H54 (cell line): Measurements from ENCODE around the gene PTH2.

Source experiments
- DNase-seq: peaks from one replicate; pipeline ENCODE4 v3.0.0; 2011; ENCODE audit warnings: low spot score, mixed read lengths; ENCODE audit not compliant: insufficient read length
- FAIRE-seq: peaks from 3 replicates; lab custom pipeline; 2011; peaks lifted over from hg19 to GRCh38; lab: Jason Lieb, UNC
- POLR2A ChIP-seq: IDR thresholded peaks from 2 replicates; pipeline ENCODE4 v1.6.1; 2011; ENCODE audit warnings: low read depth, mild to moderate bottlenecking, low read length

The PTH2 gene

GRCh38 chr19:49442354-49442753 is 19.1 kb upstream of the PTH2 start:
- DNase-seq = peak; percentile 88
- no peak for TF ChIP-seq POLR2A
- no peak for FAIRE-seq

- FAIRE-seq = no peak
- DNase-seq = no peak
- no peak for TF ChIP-seq POLR2A
These were observed 18.7 kb upstream of the PTH2 start for GRCh38 chr19:49441960-49442350.

GRCh38 chr19:49441210-49441959 is 18.1 kb upstream of the PTH2 start, which contains the start of gene SLC17A7:
TSS of gene SLC17A7 (minus strand) at chr19:49441527. CDS start at chr19:49441379, 148 bp downstream.
- no peak for TF ChIP-seq POLR2A
- FAIRE-seq = no peak
- no peak for DNase-seq

GRCh38 chr19:49440439-49441209 is 17.4 kb upstream of the PTH2 start:
- no peak for FAIRE-seq
- TF ChIP-seq POLR2A = no peak
- no peak for DNase-seq

GRCh38 chr19:49439836-49440235 is 16.6 kb upstream of the PTH2 start:
- FAIRE-seq (no peak), DNase-seq (no peak)
- no peak for TF ChIP-seq POLR2A

- no peak for FAIRE-seq
- no peak for DNase-seq
- no peak for TF ChIP-seq POLR2A
These were observed 15.0 kb upstream of the PTH2 start for GRCh38 chr19:49438261-49438660.

GRCh38 chr19:49437231-49437630 is 14.0 kb upstream of the PTH2 start:
- TF ChIP-seq POLR2A = no peak
- FAIRE-seq = no peak
- no peak for DNase-seq

- TF ChIP-seq POLR2A = no peak
- FAIRE-seq (no peak), DNase-seq (no peak)
These were observed 13.3 kb upstream of the PTH2 start for GRCh38 chr19:49436381-49437017.

- no peak for TF ChIP-seq POLR2A
- FAIRE-seq (no peak), DNase-seq (no peak)
These were observed 12.4 kb upstream of the PTH2 start for GRCh38 chr19:49435670-49436069.

- FAIRE-seq (no peak), DNase-seq (no peak)
- TF ChIP-seq POLR2A = no peak
These were observed 11.8 kb upstream of the PTH2 start for GRCh38 chr19:49434907-49435583.

GRCh38 chr19:49433240-49433901 is 10.1 kb upstream of the PTH2 start:
- FAIRE-seq (no peak), DNase-seq (no peak)
- no peak for TF ChIP-seq POLR2A

- no peak for TF ChIP-seq POLR2A
- FAIRE-seq (no peak), DNase-seq (no peak)
These were observed 9.2 kb upstream of the PTH2 start for GRCh38 chr19:49432141-49433073.
